ENCODE data around the gene ANKS1A. TPM values are rescaled to one million over a fixed set of nuclear protein-coding genes. Genes with fewer than 3 reads are reported as not detected.
"Not testable (repeated sequence)": the region's sequence is repeated elsewhere in the genome, so short reads cannot be mapped to it uniquely, and the experiment has no call there.

Gene ANKS1A
- total RNA-seq, 1 experiment from 2014 or later, result 14.0 TPM

DNA sequence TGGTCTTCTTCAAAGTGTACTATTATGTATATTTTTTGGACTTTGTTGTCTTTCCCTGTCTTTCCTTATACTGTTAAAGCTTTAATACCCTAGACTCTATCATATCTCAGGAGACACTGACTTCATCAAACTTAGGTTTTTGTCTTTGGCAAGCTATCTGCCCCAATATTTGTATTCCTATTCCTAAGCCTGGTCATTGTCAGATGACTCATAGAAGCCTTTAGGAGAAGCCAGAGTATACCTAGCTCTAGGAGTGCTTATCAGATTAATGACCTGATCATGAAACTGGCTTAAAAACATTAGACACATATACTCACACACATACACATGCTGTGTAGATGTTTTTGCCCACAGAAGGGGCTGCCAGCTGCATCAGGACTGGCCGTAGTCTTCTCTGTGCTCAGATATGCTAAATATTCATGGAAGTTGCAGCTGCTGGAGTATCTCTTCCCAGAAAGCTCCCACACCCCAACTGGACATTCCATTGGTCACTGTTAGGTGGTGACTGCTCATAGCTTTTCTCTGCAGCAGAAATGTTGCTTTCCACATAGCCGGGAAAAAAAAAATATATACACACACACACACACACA, 102.0 kb downstream of the ANKS1A start:
- CTCF ChIA-PET, result interaction anchor here (0.5 to 1.7 kb wide), 3 partner anchors 20 to 215 kb away, joined by 3 to 4 read pairs (median 4); no protein-coding TSS in a partner anchor
- DNase-seq (ENCODE audit: unreplicated experiment), result no peak
- no TSS peak for BruUV-seq (replicated peaks)

DNA sequence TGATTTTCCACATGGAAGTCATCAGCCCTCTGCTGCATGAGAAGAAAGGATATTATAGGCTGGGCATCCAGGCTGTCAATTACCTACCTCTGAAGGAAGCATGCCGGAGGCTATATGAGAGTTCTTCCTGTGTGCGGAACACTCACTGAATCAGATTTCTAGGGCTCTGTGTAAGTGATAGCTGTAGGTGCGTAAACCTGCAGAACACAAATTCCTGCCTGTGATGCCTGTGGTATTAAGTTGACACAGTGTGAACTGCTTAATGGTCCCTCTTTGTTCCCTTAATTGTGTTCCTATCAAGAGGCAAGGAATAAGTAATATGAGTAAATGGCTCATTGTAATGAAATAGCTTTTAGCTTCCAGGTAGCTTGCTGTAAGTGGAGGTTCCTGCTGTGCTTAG, 103.3 kb downstream of the ANKS1A start:
- no TSS peak for BruUV-seq (replicated peaks)
- intact Hi-C loops (cut with micrococcal nuclease), result no loop called here
- no peaks in the 10 kb centered on the region for H3K27me3 Mint-ChIP-seq (ENCODE audit: insufficient read depth, unreplicated experiment)
- DNase-seq (ENCODE audit: unreplicated experiment), result no peak
- peaks cover 49% of the 10 kb centered on the region for H3K36me3 Mint-ChIP-seq (ENCODE audit: insufficient read depth, unreplicated experiment)
- H3K27ac Mint-ChIP-seq (ENCODE audit: low read depth, unreplicated experiment), result no peak overlapping the region
- ChIA-PET CTCF (interaction anchor here (0.6 to 1.7 kb wide), 5 partner anchors 10 to 148 kb away, joined by 3 to 6 read pairs (median 5); no protein-coding TSS in a partner anchor), POLR2A (interaction anchor here (0.5 to 1.1 kb wide), 3 partner anchors 31 to 575 kb away, joined by 3 to 5 read pairs (median 3); partner anchors contain the start of gene ANKS1A)
- no peaks in the 10 kb centered on the region for H3K9me3 Mint-ChIP-seq (ENCODE audit: unreplicated experiment)
- no peak overlapping the region for H3K4me3 Mint-ChIP-seq (ENCODE audit: unreplicated experiment)
- no peaks in the 10 kb centered on the region for H3K4me1 Mint-ChIP-seq (ENCODE audit: insufficient read depth, unreplicated experiment)
- TF ChIP-seq, protein P1, sequence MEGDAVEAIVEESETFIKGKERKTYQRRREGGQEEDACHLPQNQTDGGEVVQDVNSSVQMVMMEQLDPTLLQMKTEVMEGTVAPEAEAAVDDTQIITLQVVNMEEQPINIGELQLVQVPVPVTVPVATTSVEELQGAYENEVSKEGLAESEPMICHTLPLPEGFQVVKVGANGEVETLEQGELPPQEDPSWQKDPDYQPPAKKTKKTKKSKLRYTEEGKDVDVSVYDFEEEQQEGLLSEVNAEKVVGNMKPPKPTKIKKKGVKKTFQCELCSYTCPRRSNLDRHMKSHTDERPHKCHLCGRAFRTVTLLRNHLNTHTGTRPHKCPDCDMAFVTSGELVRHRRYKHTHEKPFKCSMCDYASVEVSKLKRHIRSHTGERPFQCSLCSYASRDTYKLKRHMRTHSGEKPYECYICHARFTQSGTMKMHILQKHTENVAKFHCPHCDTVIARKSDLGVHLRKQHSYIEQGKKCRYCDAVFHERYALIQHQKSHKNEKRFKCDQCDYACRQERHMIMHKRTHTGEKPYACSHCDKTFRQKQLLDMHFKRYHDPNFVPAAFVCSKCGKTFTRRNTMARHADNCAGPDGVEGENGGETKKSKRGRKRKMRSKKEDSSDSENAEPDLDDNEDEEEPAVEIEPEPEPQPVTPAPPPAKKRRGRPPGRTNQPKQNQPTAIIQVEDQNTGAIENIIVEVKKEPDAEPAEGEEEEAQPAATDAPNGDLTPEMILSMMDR (IDR thresholded peaks at IDR 0.05; ENCODE audit: unreplicated experiment), result no peak

More for the DNA sequence above, 102.0 kb downstream of the ANKS1A start:
- Mint-ChIP-seq H3K36me3 (ENCODE audit: insufficient read depth, unreplicated experiment) (peaks cover 49% of the 10 kb centered on the region), H3K27ac (ENCODE audit: low read depth, unreplicated experiment) (no peak overlapping the region), H3K9me3 (ENCODE audit: unreplicated experiment) (no peaks in the 10 kb centered on the region), H3K4me1 (ENCODE audit: insufficient read depth, unreplicated experiment) (no peaks in the 10 kb centered on the region), H3K27me3 (ENCODE audit: insufficient read depth, unreplicated experiment) (no peaks in the 10 kb centered on the region), H3K4me3 (ENCODE audit: unreplicated experiment) (no peak overlapping the region)
- intact Hi-C loops (cut with micrococcal nuclease), result no loop called here
- POLR2A ChIA-PET, result interaction anchor here (0.6 kb wide), 1 partner anchor 11 kb away, joined by 3 read pairs; no protein-coding TSS in a partner anchor
- TF ChIP-seq, protein P1 (IDR thresholded peaks at IDR 0.05; ENCODE audit: unreplicated experiment), result no peak

DNA sequence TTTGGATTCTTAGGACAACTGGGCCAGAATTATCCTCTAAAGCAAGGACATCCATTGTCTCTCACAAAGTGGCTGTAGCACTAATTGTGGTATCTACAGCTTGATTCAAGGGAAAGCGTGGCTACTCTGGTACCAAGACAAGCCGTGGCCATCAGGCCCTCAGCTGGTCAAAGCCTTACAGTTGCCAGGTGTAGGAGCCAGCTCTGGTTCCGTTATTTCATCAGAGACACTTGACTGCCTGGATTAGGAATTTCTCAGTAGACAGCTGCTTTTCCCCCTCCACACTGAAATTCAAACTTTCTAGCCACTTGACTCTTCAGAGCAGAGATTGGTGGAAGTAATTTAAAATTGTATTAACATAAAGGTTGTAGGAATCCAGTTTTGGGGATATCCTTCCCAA, 104.2 kb downstream of the ANKS1A start:
- TF ChIP-seq, protein P1 (IDR thresholded peaks at IDR 0.05; ENCODE audit: unreplicated experiment), result no peak
- POLR2A ChIA-PET, result interaction anchor here (0.8 to 1.1 kb wide), 3 partner anchors 31 to 106 kb away, joined by 3 read pairs; partner anchors contain the start of genes ANKS1A and TAF11
- Mint-ChIP-seq H3K4me1 (ENCODE audit: insufficient read depth, unreplicated experiment) (no peaks in the 10 kb centered on the region), H3K27me3 (ENCODE audit: insufficient read depth, unreplicated experiment) (no peaks in the 10 kb centered on the region), H3K4me3 (ENCODE audit: unreplicated experiment) (no peak overlapping the region), H3K36me3 (ENCODE audit: insufficient read depth, unreplicated experiment) (peaks cover 42% of the 10 kb centered on the region), H3K27ac (ENCODE audit: low read depth, unreplicated experiment) (no peak overlapping the region), H3K9me3 (ENCODE audit: unreplicated experiment) (no peaks in the 10 kb centered on the region)
- no TSS peak for BruUV-seq (replicated peaks)
- CTCF ChIA-PET, result interaction anchor here (1.0 to 1.3 kb wide), 2 partner anchors 146 to 147 kb away, joined by 3 to 6 read pairs; no protein-coding TSS in a partner anchor
- intact Hi-C loops (cut with micrococcal nuclease), result no loop called here
- no peak for DNase-seq (ENCODE audit: unreplicated experiment)

DNA sequence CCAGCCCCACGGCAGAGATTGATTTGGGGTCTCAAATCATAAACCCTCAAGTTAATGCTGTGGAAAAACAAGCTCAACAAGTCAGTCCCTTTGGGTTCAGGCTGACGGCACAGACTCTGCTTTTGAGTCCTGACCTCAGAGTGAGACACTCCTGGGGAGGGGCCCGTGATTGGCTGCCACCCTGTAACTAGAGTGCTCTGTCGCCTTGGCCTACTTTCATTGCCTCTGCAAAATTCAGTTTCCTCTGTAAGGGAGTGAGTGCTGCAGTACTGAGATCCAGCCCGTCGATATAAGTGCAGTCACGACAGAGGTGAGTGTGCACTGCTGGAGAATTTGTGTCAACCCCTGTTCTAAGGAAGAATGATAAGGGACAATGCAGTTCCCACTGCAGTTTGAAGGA, 105.6 kb downstream of the ANKS1A start:
- no peaks in the 10 kb centered on the region for H3K27me3 Mint-ChIP-seq (ENCODE audit: insufficient read depth, unreplicated experiment)
- no peak for DNase-seq (ENCODE audit: unreplicated experiment)
- ChIA-PET CTCF (interaction anchor here (0.6 to 1.0 kb wide), 4 partner anchors 25 to 968 kb away, joined by 3 to 6 read pairs (median 4); no protein-coding TSS in a partner anchor), POLR2A (no interaction called here)
- H3K36me3 Mint-ChIP-seq (ENCODE audit: insufficient read depth, unreplicated experiment), result peaks cover 27% of the 10 kb centered on the region
- H3K9me3 Mint-ChIP-seq (ENCODE audit: unreplicated experiment), result no peaks in the 10 kb centered on the region
- BruUV-seq (replicated peaks), result no TSS peak
- TF ChIP-seq, protein P1 (IDR thresholded peaks at IDR 0.05; ENCODE audit: unreplicated experiment), result no peak
- H3K27ac Mint-ChIP-seq (ENCODE audit: low read depth, unreplicated experiment), result no peak overlapping the region
- no peak overlapping the region for H3K4me3 Mint-ChIP-seq (ENCODE audit: unreplicated experiment)
- intact Hi-C loops (cut with micrococcal nuclease), result no loop called here
- no peaks in the 10 kb centered on the region for H3K4me1 Mint-ChIP-seq (ENCODE audit: insufficient read depth, unreplicated experiment)

DNA sequence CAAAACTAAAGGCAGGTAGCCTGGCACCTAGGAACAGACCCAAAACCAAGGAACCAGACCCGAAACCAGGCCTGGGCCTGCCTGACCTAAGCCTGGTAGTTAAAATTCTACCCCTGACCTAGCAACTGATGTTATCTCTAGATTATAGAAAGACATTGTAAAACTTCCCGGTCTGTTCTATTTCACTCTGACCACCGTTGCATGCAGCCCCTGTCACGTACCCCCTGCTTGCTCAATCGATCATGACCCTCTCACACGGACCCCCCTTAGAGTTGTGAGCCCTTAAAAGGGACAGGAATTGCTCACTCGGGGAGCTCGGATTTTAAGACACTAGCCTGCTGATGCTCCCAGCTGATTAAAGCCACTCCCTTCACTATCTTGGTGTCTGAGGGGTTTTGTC, 109.4 kb downstream of the ANKS1A start:
- DNase-seq (ENCODE audit: unreplicated experiment); H3K4me3 Mint-ChIP-seq (ENCODE audit: unreplicated experiment); H3K27ac Mint-ChIP-seq (ENCODE audit: low read depth, unreplicated experiment); H3K27me3 Mint-ChIP-seq (ENCODE audit: insufficient read depth, unreplicated experiment); intact Hi-C loops (cut with micrococcal nuclease); H3K9me3 Mint-ChIP-seq (ENCODE audit: unreplicated experiment); POLR2A ChIA-PET; BruUV-seq (replicated peaks); H3K4me1 Mint-ChIP-seq (ENCODE audit: insufficient read depth, unreplicated experiment): not testable (repeated sequence)
- peaks cover 15% of the 10 kb centered on the region for H3K36me3 Mint-ChIP-seq (ENCODE audit: insufficient read depth, unreplicated experiment)
- CTCF ChIA-PET, result interaction anchor here (2.5 kb wide), 1 partner anchor 11 kb away, joined by 14 read pairs; no protein-coding TSS in a partner anchor

DNA sequence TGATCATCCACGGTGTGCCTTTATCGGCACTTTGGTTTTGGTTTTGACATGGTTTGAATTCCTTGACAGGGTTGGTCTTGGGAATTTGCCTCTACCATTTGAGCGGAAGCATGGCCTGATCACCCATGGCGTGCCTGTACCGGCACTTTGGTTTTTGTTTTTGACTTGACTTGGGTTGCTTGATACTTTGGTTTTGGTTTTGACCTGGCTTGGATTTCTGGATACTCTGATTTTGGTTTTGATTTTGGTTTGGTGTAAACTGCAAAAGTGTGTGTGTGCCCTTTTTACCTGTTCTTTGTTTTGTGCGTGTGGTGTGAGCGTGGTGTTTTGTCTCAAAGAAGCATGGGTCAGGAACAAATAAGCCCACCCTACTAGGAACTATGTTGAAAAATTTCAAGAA, 110.1 kb downstream of the ANKS1A start:
- POLR2A ChIA-PET; BruUV-seq (replicated peaks); H3K9me3 Mint-ChIP-seq (ENCODE audit: unreplicated experiment); H3K36me3 Mint-ChIP-seq (ENCODE audit: insufficient read depth, unreplicated experiment); H3K4me3 Mint-ChIP-seq (ENCODE audit: unreplicated experiment); DNase-seq (ENCODE audit: unreplicated experiment); H3K4me1 Mint-ChIP-seq (ENCODE audit: insufficient read depth, unreplicated experiment); H3K27ac Mint-ChIP-seq (ENCODE audit: low read depth, unreplicated experiment); intact Hi-C loops (cut with micrococcal nuclease); H3K27me3 Mint-ChIP-seq (ENCODE audit: insufficient read depth, unreplicated experiment): not testable (repeated sequence)
- CTCF ChIA-PET, result interaction anchor here (2.5 kb wide), 1 partner anchor 12 kb away, joined by 14 read pairs; no protein-coding TSS in a partner anchor

Measured in MCF 10A (cell line).